Spleen (tissue), 11 donors: Measurements from ENCODE around the gene PCGF5. TPM values are rescaled to one million over a fixed set of nuclear protein-coding genes. Genes with fewer than 3 reads are reported as not detected.

Experiments
- DNase-seq: peaks from one replicate; pipeline ENCODE4 v3.0.0-alpha.2; 2020
- H3K27ac ChIP-seq, 8 donors: fragments of 200-600 bp; sonication (generic) in 7 of 8; 1 replicate in 4 of 8; 2 replicates in 4 of 8; pipeline versions ENCODE4 v1.5.0 to v1.8.0; 2016 to 2021; ENCODE audit warnings: inconsistent platforms in 4 of 8, mild to moderate bottlenecking in 4 of 8, moderate library complexity in 1 of 8
- H3K27me3 ChIP-seq, 7 donors: fragments of 200-600 bp; sonication (generic) in 6 of 7; replicated peaks in 1 of 7; 1 replicate in 4 of 7; 2 replicates in 3 of 7; pipeline versions ENCODE4 v1.5.0 to v1.8.0; 2016 to 2021; ENCODE audit warnings: inconsistent platforms in 3 of 7, mild to moderate bottlenecking in 1 of 7
- H3K36me3 ChIP-seq, 6 donors: fragments of 200-600 bp; sonication (generic) in 5 of 6; 1 replicate in 4 of 6; 2 replicates in 2 of 6; pipeline versions ENCODE4 v1.5.0 to v1.8.0; 2016 to 2021; ENCODE audit warnings: inconsistent platforms in 2 of 6
- H3K4me1 ChIP-seq, 6 donors: fragments of 200-600 bp; sonication (generic) in 5 of 6; 1 replicate in 3 of 6; 2 replicates in 3 of 6; pipeline versions ENCODE4 v1.5.0 to v1.8.0; 2016 to 2021; ENCODE audit warnings: inconsistent platforms in 3 of 6
- H3K4me3 ChIP-seq, 8 donors: fragments of 200-600 bp; sonication (generic) in 7 of 8; 1 replicate in 4 of 8; 2 replicates in 4 of 8; pipeline versions ENCODE4 v1.5.0 to v1.8.0; 2016 to 2021; ENCODE audit warnings: inconsistent platforms in 4 of 8, mild to moderate bottlenecking in 4 of 8, moderate library complexity in 2 of 8
- H3K9me3 ChIP-seq, 8 donors: fragments of 200-600 bp; sonication (generic) in 7 of 8; 1 replicate in 4 of 8; 2 replicates in 4 of 8; pipeline versions ENCODE4 v1.5.0 to v1.8.0; 2016 to 2021; ENCODE audit warnings: inconsistent platforms in 4 of 8
- POLR2A ChIP-seq, 3 donors: fragments of 450-650 bp; IDR thresholded peaks; one replicate each; pipeline ENCODE4 v1.5.1; 2017; ENCODE audit warnings: antibody characterized with exemption in 3 of 3, mild to moderate bottlenecking in 1 of 3
- POLR2AphosphoS5 ChIP-seq, 3 donors: sonication (generic); formaldehyde crosslinking; IDR thresholded peaks; one replicate each; pipeline ENCODE4 v1.5.1; 2017; ENCODE audit warnings: antibody characterized with exemption in 3 of 3
- WGBS, 5 donors: extraction: QIAGEN DNeasy Blood & Tissue Kit in 3 of 5; methylation state at CpG; one replicate each; pipeline versions ENCODE4 v1.1.5 to v1.1.7; 2013 to 2018; 5-methylcytosine and 5-hydroxymethylcytosine counted together
- intact Hi-C: fragments of 100-400 bp; cut with DNase I; formaldehyde crosslinking; loops from one replicate; pipeline ENCODE4 v1.15.0; 2023; ENCODE audit warnings: low total_unique reads
- polyA plus RNA-seq, 3 donors: library from polyadenylated mRNA; stranded (reverse); fragments of 200-250 nt; gene quantifications; one replicate each; pipeline ENCODE4 v1.2.1, GENCODE V29; 2013
- total RNA-seq, 7 donors: library from RNA; depleted of rRNA in 3 of 7; stranded (reverse); fragments of >200 nt in 3 of 7; fragmentation: NEBNext Ultra II Directional in 4 of 7; extraction: Animal tissue kit (Norgen Biotek cat#: 25700) in 4 of 7; gene quantifications; one replicate each; pipeline versions ENCODE4 v1.1.0 to v1.2.1, GENCODE V29; 2016 to 2021
- TF ChIP-seq, protein P1 (sequence below), 11 experiments: fragments of 200-600 bp in 7 of 11; fragments of 450-650 bp in 4 of 11; sonication (generic) in 4 of 11; IDR thresholded peaks in 8 of 11; conservative IDR thresholded peaks in 3 of 11; 1 replicate in 7 of 11; 2 replicates in 4 of 11; pipeline versions ENCODE4 v1.4.0 to v1.8.0; 2016 to 2021; ENCODE audit warnings: antibody characterized with exemption in 11 of 11, inconsistent platforms in 4 of 11, mild to moderate bottlenecking in 1 of 11
- donor health status: healthy with polysubstance abuse.
- donor health status: DM: no; HTN: no; CAD: no; lungs with moderate emphysema.
- donor health status: DM: no; HTN: no; CAD: no.
- donor health status: Bipolar disorder and iron deficiency.
- donor health status: healthy.
- donor health status: DM: no; HTN: no; CAD: no.
- donor health status: DM: yes; HTN: yes; CAD: no.

PCGF5 gene
- total and polyA plus RNA-seq, 10 donors: 20.4 to 68.5 (median 50.8) TPM

DNA sequence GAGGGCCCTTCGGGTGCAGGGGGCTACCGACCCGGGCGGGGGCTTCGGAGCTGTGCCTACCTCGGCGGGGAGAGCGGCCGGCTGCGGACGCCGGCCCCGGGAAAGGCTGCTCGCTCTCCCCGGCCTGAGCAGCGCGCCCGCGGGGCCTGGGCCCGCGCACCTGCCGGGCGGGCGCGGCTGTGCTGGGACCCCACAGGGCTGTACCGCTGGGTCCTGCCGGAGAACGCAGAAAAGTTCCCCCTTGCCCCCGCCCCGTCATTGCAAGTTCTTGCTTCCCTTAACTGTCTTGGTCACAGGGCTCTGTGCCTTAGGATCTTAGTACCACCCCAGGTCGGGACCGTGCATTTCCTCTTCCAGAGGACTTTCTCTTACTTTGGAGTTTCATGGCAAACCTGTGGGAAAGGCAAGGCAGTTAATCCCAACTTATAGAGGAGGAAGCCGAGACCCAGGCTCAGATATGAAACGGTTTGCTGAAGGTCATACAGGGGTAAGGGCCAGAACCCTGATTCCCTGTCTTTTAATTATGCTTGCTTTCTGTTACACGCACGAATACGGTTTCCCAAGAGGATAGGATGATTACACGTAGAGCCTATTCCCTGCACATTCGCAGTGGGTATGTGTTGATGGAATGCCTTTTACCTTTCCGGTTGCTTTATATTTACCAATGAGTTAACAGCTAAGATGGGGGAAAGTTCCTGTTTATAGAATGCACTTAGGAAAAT lies 652 bp downstream of the PCGF5 start:
- peaks cover 0 to 9% (median 0%) of the 10 kb centered on the region in 6 donors for H3K36me3 ChIP-seq
- H3K4me3 ChIP-seq: peak overlapping the region; percentile 72 to 92 (median 79)
- WGBS, 5 donors: 1 to 3% (median 3%) methylated on average over 12 to 40 of the region's 40 CpGs
- H3K27ac ChIP-seq: peak overlapping the region; percentile 87 to 97 (median 94)
- TF ChIP-seq, protein P1, sequence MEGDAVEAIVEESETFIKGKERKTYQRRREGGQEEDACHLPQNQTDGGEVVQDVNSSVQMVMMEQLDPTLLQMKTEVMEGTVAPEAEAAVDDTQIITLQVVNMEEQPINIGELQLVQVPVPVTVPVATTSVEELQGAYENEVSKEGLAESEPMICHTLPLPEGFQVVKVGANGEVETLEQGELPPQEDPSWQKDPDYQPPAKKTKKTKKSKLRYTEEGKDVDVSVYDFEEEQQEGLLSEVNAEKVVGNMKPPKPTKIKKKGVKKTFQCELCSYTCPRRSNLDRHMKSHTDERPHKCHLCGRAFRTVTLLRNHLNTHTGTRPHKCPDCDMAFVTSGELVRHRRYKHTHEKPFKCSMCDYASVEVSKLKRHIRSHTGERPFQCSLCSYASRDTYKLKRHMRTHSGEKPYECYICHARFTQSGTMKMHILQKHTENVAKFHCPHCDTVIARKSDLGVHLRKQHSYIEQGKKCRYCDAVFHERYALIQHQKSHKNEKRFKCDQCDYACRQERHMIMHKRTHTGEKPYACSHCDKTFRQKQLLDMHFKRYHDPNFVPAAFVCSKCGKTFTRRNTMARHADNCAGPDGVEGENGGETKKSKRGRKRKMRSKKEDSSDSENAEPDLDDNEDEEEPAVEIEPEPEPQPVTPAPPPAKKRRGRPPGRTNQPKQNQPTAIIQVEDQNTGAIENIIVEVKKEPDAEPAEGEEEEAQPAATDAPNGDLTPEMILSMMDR (IDR thresholded peaks at IDR 0.05 in 8 of 11, conservative IDR thresholded peaks at IDR 0.05 in 3 of 11): no peak
- TF ChIP-seq POLR2A (IDR thresholded peaks at IDR 0.05) (no peak), POLR2AphosphoS5 (IDR thresholded peaks at IDR 0.05) (no peak)
- intact Hi-C loops: loop anchor here (10.0 kb wide), 1 partner anchor 56 kb away; no protein-coding TSS in a partner anchor
- DNase-seq: no peak
- no peaks in the 10 kb centered on the region for H3K9me3 ChIP-seq
- H3K4me1 ChIP-seq: peaks cover 28 to 75% (median 51%) of the 10 kb centered on the region in 6 donors
- H3K27me3 ChIP-seq: no peaks in the 10 kb centered on the region

GRCh38 chr10:91226093-91226492 lies 5.6 kb downstream of the PCGF5 start:
- Histone ChIP-seq H3K9me3 (no peaks in the 10 kb centered on the region), H3K27ac (no peak overlapping the region), H3K4me1 (peaks cover 31 to 86% (median 51%) of the 10 kb centered on the region in 6 donors), H3K36me3 (peaks cover 0 to 29% (median 0%) of the 10 kb centered on the region in 6 donors), H3K4me3 (no peak overlapping the region), H3K27me3 (no peaks in the 10 kb centered on the region)
- intact Hi-C loops: loop anchor here (10.0 kb wide), 1 partner anchor 61 kb away; no protein-coding TSS in a partner anchor
- DNase-seq: no peak
- WGBS, 5 donors: 77 to 83% (median 82%) methylated on average over 3 of the region's 3 CpGs
- TF ChIP-seq, protein P1 (IDR thresholded peaks at IDR 0.05 in 8 of 11, conservative IDR thresholded peaks at IDR 0.05 in 3 of 11): no peak

DNA sequence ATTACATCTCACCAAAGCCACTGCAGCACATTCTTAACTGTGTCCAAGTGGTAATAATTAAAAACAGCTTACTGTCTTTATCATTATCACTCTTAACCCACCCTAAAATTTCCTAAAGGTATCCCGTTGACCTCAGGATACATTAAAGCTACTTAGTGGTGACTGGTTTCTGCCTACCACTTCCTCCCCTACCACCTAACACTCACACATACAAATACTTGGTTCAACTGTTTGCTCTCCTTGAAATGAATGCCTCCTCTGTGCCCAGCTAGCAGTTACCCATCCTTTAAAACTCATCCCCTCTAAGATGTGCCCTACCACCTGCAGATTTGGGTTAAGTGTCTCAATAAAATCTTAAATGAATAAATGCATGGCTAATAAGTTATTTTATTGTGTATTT lies 7.1 kb downstream of the PCGF5 start:
- no peak overlapping the region for H3K4me3 ChIP-seq
- H3K36me3 ChIP-seq: peaks cover 0 to 29% (median 0%) of the 10 kb centered on the region in 6 donors
- WGBS, 5 donors: 18 to 39% (median 35%) methylated on average over 1 of the region's 1 CpG
- H3K4me1 ChIP-seq: peaks cover 23 to 72% (median 37%) of the 10 kb centered on the region in 6 donors
- H3K27ac ChIP-seq: no peak overlapping the region
- no peaks in the 10 kb centered on the region for H3K27me3 ChIP-seq
- intact Hi-C loops: loop anchor here (10.0 kb wide), 1 partner anchor 63 kb away; no protein-coding TSS in a partner anchor
- no peaks in the 10 kb centered on the region for H3K9me3 ChIP-seq
- TF ChIP-seq, protein P1 (IDR thresholded peaks at IDR 0.05 in 8 of 11, conservative IDR thresholded peaks at IDR 0.05 in 3 of 11): no peak
- TF ChIP-seq POLR2AphosphoS5 (IDR thresholded peaks at IDR 0.05): no peak
- no peak for TF ChIP-seq POLR2A (IDR thresholded peaks at IDR 0.05)
- DNase-seq: no peak

DNA sequence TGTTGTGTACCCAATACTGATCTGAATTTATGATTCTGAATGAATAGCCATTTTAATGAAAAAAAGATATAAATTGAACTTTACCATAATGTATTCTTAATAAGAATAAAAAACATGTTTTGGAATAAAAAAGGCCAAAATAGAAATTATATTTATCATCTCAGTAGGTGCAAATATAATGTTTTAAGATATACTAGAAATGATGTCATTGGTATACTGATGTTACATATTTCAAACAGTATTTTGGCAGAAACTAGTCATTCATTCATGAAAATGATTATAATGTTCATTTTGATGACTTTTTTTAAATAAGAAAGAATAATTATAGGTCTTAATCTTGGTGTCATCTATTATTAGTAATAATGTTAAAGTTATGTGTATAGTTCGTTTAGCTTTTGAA lies 9.2 kb downstream of the PCGF5 start:
- H3K4me1 ChIP-seq: peaks cover 8 to 50% (median 16%) of the 10 kb centered on the region in 6 donors
- 35 to 96% (median 49%) methylated on average over 1 of the region's 1 CpG for WGBS, 5 donors
- H3K27ac ChIP-seq: no peak overlapping the region
- peaks cover 0 to 20% (median 0%) of the 10 kb centered on the region in 6 donors for H3K36me3 ChIP-seq
- no peaks in the 10 kb centered on the region for H3K27me3 ChIP-seq
- intact Hi-C loops: loop anchor here (10.0 kb wide), 1 partner anchor 65 kb away; no protein-coding TSS in a partner anchor
- no peaks in the 10 kb centered on the region for H3K9me3 ChIP-seq
- TF ChIP-seq POLR2A (IDR thresholded peaks at IDR 0.05) (no peak), POLR2AphosphoS5 (IDR thresholded peaks at IDR 0.05) (no peak)
- TF ChIP-seq, protein P1 (IDR thresholded peaks at IDR 0.05 in 8 of 11, conservative IDR thresholded peaks at IDR 0.05 in 3 of 11): no peak
- no peak for DNase-seq
- H3K4me3 ChIP-seq: no peak overlapping the region
